HG03196 (cell line): ENCODE results near the gene STAT4.
A peak's percentile ranks its signal among the peaks of the same experiment; 100 is the strongest.

Experiments used
- ATAC-seq: cut with Tn5 transposase; IDR thresholded peaks from one replicate; pipeline ENCODE4 v1.9.1; 2021; ENCODE audit not compliant: unreplicated experiment

The STAT4 gene

DNA sequence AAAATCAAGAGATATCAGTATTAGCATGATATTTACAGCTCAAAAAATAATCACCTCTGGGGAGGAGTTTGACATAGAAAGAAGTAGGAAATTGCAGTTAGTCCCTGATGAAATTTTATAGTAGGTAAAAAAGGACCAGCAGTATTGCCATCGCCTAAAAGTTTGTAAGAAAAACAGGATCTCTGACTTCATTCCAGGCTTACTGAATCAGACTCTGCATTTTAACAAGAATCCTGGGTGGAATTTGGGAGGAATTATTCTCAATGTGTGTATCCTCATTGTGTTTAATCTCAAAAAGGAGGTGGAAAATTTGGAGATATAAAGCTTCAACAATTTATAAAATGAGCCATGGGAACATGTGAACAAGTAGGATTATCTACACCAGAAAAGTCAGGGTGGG, 105.7 kb downstream of the STAT4 start:
- ATAC-seq: no peak

GRCh38 chr2:191043438-191043837, 107.4 kb downstream of the STAT4 start:
- ATAC-seq: no peak

- ATAC-seq: no peak
These were observed 109.2 kb downstream of the STAT4 start for GRCh38 chr2:191041418-191042161.

GRCh38 chr2:191039616-191040015, 111.2 kb downstream of the STAT4 start:
- no peak for ATAC-seq

DNA sequence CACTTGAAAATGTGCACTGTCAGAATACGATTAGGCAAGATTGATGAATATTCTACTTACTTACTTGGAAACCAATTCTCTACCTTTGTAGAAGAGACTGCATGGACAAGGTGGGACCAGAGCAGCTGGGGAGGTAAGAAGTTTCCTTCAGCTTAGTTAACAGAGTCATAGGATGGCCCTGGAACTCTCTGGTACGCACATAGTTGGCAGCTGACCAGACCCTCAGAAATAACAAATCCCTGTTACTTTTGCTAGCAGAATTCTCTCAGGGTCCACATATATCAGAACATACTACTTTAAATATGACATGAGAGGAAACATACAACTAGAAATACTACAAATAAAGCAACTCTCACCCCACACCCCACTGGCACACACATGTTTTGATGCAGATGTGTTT, 112.1 kb downstream of the STAT4 start:
- no peak for ATAC-seq

DNA sequence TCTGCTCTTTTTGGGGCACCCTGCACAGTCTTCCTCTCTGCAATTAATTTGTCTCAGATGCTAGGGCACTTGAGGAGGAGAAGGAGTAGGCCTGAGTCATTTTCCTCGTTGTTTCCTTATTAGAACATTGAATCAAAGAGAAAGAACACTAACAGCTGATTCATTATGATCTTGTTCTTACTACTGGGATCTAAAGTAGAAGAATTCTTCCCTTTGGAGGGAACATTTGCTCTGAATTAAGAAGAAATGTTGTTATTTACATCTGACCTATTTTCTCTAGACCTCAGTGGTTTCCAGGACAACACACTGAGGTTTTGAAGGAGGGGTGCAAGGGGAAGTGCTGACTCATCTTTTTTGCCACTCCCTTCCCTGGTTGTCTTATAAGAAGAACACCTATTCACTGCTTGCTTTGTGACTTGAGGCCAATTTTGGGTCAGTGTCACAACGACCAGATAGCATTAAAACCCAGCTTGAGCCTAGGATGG, 112.5 kb downstream of the STAT4 start:
- ATAC-seq: no peak

DNA sequence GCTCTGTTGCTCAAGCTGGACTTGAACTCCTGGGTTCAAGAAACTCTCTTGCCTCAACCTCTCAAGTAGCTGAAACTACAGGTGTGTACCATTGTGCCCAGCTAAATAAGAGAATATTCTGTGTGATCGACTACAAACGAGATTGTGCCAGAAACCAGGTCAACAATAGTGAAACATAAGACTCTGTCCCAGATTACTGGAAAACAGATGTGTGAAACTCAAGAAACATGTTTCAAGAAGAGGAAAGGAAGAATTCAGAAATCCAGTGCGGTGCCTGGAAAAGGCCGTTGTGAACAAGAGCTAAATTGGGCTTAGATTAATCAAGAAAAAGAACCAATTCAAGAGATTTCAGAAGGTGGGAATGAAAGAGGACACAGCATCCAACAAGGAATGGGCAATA, 113.4 kb downstream of the STAT4 start:
- no peak for ATAC-seq

- no peak for ATAC-seq
These were observed 114.4 kb downstream of the STAT4 start for GRCh38 chr2:191036363-191036762.

GRCh38 chr2:191032588-191033429, 118.0 kb downstream of the STAT4 start:
- no peak for ATAC-seq

GRCh38 chr2:191031256-191031655, 119.5 kb downstream of the STAT4 start:
- no peak for ATAC-seq

GRCh38 chr2:191030521-191031154, 120.2 kb downstream of the STAT4 start:
- peak; percentile 86 for ATAC-seq

DNA sequence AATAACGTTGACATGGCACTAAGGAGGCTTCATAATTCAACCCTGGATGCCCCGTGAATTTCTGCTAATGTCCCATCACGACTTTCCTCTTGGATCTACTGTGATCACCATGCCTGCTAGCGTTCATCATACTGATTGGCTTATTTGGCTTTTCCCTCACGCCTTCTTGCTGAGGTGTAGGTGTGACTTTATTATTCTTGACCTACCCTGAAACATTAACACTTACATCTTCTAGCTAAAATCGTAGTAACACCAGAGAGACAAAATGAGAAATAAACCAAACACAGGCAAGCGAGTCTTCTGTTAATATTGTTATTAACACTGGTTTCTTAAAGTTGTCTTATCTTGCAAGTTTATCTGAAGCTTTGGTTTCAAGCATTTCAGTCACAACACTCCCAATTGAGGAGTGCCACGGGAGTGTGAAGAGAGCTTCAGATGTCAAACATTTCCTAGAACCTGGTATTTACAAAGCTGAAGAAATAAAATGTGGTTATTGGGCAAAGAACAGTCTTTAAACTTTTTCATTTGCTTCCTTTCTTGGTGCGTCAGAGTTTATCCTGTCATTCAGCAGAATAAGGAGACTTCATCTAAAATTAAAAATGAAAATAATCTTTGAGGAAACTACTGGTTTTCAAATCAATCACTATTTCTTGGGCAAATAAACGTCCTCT, 121.4 kb downstream of the STAT4 start:
- ATAC-seq: no peak

DNA sequence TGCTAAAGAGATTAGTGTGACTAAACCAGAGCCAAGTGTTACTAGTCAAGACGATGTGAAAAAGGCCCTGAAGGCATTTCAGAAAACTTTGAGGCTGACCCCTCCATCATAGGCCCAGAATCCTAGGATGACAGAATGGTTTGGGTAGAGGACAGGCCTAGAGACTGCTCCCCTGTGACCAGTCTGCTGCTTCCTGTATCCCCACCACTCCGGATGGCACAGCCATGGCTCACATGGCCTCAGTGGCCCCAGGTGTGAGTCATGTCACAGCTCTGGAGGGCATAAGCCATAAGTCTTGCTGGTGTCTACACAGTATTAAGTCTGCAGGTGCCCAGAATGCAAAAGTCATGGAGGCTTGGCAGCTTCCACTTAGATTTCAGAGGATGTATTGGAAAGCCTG, 124.4 kb downstream of the STAT4 start:
- no peak for ATAC-seq

DNA sequence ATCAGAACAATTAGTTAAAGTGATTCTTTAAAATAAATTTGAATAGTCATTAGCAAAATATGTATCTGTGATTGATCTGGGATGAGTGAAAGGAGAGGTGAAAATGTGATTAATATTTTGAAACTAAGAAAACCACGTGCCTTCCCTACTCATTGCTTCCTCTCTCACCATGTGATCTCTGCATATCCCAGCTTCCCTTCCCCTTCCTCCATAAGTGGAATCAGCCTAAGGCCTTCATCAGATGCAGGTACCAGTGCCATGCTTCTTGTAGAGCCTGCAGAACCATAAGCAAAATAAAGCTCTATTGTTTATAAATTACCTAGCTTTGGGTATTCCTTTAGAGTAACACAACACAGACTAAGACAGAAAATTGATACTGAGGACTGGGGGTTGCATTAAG, 125.7 kb downstream of the STAT4 start:
- no peak for ATAC-seq

- ATAC-seq: no peak
These were observed 127.5 kb downstream of the STAT4 start for GRCh38 chr2:191023235-191023679.

DNA sequence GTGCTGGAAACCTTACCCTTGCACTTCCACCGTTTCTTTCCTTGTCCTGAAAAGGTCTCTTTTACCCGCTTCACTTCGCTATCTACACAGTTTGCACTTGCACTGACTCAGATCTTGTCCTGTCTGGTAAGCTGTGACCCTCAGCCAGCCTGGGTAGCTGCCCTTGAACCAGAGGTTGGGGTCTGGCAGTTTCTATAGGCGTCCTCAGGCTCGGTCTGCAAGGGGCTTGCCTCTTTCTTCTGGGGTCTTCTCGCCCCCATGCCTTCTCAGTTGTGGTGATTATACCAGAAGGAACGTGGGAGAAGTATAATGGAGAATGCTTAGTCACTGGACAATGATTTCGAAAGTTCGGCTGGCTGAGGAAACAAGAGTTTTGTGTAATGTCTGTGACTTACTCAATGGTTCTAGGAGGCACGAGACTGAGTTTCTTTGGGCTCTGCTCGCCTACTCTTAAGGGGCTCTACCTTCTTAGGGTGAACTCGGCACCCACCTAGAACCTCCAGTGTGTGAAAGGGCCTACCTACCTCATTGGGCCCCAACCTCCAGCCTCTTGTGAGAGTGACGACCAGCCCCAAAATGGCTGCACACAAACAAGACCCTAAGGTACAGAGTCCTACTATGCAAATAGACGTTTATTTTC, 129.9 kb downstream of the STAT4 start:
- ATAC-seq: peak; percentile 17

- peak; percentile 72 for ATAC-seq
These were observed 130.5 kb downstream of the STAT4 start for GRCh38 chr2:191020221-191020741.

- ATAC-seq: no peak
These were observed 131.4 kb downstream of the STAT4 start for GRCh38 chr2:191019376-191019775.

DNA sequence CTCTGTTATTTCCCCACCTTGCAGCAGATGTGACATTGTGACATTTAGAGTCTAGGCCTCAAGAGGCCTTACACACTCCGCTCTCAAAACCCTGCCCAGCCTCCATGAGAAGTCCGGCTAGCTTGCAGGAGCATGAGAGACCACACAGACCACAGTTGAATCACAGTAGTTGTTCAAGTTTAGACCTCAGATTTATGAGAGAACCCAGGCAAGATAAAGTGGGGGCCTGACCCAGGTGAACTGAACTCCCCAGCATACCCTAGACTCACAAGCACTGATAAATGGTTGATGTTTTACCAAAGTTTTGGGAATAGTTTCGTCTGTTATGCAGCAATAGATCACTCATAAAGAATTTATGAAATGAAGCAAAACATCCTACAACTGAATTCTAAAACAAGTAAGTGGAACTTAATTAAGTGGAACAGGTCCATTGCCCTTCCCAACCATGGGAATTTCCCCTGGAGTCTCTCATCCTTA, 132.1 kb downstream of the STAT4 start:
- ATAC-seq: no peak

DNA sequence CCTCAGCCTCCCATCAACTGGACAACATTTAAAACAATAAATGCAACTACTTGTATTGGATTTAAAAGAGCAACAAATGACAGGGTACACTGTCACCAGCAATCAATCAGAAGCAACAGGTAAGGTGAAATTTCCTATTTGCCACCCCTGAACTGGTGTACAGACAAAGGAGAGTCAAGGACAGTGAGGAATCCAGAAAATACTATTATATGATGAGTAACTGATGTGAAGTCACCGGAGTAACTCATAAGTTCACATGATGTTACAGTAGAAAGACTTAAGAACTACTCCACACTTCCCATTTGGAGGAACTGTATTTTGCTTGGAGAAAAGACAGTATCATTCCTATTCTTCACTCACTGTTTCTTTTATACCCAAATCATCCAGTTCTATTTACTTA, 132.7 kb downstream of the STAT4 start:
- ATAC-seq: no peak
